Measurements from ENCODE around the gene ITGB4. TPM values are rescaled to one million over a fixed set of nuclear protein-coding genes. Genes with fewer than 3 reads are reported as not detected.
A peak's percentile ranks its signal among the peaks of the same experiment; 100 is the strongest.

The ITGB4 gene
- total and polyA plus RNA-seq, 12 donors = 4.6 to 17.0 (median 9.0) TPM

DNA sequence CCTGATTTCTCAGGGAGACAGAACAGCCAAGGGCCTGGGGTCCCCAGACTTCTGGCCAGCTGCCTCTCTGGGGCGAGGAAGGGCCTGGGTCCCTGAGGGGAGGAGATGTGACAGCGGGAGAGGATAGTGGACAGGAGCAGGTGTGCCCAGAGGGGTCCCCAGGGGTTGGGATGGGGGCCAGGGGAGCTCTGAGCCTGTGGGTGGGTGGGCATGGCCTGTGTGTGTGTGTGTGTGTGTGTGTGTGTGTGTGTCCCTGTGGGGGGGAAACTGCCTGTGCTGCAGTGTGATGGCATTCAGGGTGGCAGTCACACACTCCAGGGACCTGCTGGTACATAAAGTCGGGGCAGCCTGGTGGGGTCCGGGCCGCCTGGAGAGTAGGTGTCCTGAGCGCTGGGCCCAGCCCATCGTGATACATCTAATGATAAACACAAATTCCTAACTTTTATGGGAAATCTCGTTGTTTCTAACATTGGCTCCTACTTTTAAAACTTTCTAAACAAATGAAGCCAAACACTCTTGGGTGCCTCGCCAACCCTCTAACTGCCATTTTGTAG lies 1.4 kb downstream of the ITGB4 start:
- Histone ChIP-seq H3K4me1 (peaks cover 0 to 26% (median 10%) of the 10 kb centered on the region in 9 donors), H3K36me3 (peaks cover 0 to 13% (median 0%) of the 10 kb centered on the region in 9 donors), H3K4me3 (peak overlapping the region in 9 of 10 donors; percentile 6 to 55 (median 53)), H3K27ac (peak overlapping the region in 9 of 10 donors; percentile 20 to 79 (median 61)), H3K9me3 (no peaks in the 10 kb centered on the region), H3K27me3 (peaks cover 6 to 44% (median 24%) of the 10 kb centered on the region in 7 donors)
- TF ChIP-seq, protein P1, sequence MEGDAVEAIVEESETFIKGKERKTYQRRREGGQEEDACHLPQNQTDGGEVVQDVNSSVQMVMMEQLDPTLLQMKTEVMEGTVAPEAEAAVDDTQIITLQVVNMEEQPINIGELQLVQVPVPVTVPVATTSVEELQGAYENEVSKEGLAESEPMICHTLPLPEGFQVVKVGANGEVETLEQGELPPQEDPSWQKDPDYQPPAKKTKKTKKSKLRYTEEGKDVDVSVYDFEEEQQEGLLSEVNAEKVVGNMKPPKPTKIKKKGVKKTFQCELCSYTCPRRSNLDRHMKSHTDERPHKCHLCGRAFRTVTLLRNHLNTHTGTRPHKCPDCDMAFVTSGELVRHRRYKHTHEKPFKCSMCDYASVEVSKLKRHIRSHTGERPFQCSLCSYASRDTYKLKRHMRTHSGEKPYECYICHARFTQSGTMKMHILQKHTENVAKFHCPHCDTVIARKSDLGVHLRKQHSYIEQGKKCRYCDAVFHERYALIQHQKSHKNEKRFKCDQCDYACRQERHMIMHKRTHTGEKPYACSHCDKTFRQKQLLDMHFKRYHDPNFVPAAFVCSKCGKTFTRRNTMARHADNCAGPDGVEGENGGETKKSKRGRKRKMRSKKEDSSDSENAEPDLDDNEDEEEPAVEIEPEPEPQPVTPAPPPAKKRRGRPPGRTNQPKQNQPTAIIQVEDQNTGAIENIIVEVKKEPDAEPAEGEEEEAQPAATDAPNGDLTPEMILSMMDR (IDR thresholded peaks at IDR 0.05) = no peak
- intact Hi-C loops (cut with DNase I) = loop anchor here in 1 of 10 donors (5.0 kb wide), 1 partner anchor 35 kb away; no protein-coding TSS in a partner anchor
- ATAC-seq (no peak), DNase-seq (no peak)
- WGBS, 2 donors = 92 to 94% methylated on average over 9 of the region's 9 CpGs

DNA sequence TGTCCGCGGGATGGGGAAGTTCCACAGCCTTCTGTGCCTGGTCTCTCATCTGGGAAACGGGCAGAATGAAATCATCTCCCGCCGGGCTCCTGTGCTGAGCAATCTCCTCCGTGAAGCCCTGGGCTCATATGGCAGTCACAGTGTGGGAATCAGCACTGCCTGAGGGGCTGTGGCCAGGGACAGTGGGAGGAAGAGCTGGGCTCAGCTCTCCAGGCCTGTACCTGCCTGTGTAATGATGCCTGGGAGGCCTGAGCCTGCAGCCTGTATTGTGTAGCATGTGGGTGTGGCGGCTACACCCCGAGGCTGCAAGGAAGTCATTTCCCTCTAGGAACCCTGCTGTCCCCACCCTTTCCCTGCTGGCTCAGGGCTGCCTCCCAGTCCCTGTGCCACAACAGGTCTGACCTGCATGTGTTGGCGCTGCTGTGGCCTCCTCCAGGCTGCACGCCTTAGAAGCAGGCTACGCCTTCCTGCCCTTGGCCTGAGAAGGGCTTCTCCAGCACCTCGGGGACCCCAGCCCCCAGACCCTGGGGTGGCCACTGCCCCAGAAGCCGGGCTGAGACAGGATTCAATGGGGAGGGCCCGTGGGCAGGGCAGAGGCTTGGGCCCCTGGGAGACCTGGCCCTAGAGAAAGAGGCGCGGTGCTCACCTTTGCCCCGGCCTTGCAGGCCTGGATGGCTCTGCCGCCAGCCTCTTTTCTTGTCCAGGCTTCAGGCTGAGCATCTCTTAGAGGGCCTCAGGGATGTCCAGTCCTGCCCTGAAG lies 2.1 kb downstream of the ITGB4 start:
- Histone ChIP-seq H3K4me1 (peaks cover 0 to 26% (median 10%) of the 10 kb centered on the region in 9 donors), H3K4me3 (peak overlapping the region in 4 of 10 donors; percentile 7 to 27 (median 20)), H3K36me3 (peaks cover 0 to 18% (median 0%) of the 10 kb centered on the region in 9 donors), H3K9me3 (no peaks in the 10 kb centered on the region), H3K27ac (peak overlapping the region in 8 of 10 donors; percentile 12 to 61 (median 26)), H3K27me3 (peaks cover 6 to 40% (median 24%) of the 10 kb centered on the region in 7 donors)
- WGBS, 2 donors = 72 to 74% methylated on average over 18 of the region's 18 CpGs
- peak in 6 of 8 donors; percentile 43 to 68 (median 56) for ATAC-seq
- TF ChIP-seq, protein P1 (IDR thresholded peaks at IDR 0.05) = no peak
- DNase-seq = no peak
- intact Hi-C loops (cut with DNase I) = loop anchor here in 1 of 10 donors (5.0 kb wide), 1 partner anchor 36 kb away; no protein-coding TSS in a partner anchor

DNA sequence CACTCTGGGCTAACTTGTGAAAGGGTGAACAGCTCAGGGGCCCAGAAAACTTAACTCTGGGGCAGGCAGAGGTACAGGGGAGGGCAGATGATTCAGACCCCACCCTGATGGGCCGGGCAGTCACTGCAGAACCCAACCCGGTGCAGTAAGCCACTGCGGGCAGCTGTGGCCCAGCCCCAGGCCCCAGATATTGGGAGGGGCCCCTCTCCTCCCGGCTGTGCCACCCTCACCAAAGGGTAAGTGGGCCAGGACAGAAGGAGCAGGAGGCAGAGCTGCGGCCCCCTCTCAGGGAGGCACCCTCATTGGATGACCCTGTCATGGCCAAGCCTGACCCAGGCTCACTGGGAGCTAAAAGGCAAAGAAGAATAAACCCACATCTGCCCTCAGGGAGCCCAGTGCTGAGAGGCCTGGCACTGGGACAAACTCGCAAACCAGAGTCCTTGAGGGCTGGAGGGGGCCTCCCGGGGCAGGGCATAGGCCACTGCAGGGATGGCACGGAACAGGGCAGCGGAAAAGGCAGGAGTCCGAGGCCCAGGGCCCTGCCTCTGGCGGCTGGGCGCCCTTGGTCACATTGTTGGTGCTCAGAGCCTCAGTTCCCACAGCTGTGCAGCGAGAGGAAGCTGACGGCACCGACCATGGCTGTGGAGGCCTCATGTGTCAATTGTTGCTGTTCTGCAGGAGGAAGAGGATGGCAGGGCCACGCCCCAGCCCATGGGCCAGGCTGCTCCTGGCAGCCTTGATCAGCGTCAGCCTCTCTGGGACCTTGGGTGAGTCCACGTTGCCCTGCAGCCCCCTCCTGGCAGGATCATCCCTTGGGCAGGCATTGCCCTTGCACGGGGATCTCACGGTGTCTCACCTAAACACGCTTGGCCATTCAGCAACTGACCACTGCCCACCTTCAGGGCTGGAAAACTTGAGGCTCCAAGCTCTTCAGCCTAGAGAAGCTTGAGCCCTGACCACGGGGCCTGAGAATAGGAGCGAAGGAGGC lies 3.1 kb downstream of the ITGB4 start:
- DNase-seq (no peak), ATAC-seq (no peak)
- H3K4me3 ChIP-seq = no peak overlapping the region
- H3K36me3 ChIP-seq = peaks cover 0 to 20% (median 0%) of the 10 kb centered on the region in 9 donors
- TF ChIP-seq, protein P1 (IDR thresholded peaks at IDR 0.05) = no peak
- intact Hi-C loops (cut with DNase I) = loop anchor here in 1 of 10 donors (5.0 kb wide), 1 partner anchor 37 kb away; no protein-coding TSS in a partner anchor
- no peaks in the 10 kb centered on the region for H3K9me3 ChIP-seq
- H3K27ac ChIP-seq = peak overlapping the region in 3 of 10 donors; percentile 20 to 61 (median 39)
- H3K27me3 ChIP-seq = peaks cover 6 to 32% (median 24%) of the 10 kb centered on the region in 7 donors
- peaks cover 0 to 26% (median 10%) of the 10 kb centered on the region in 9 donors for H3K4me1 ChIP-seq
- WGBS, 2 donors = 89 to 90% methylated on average over 23 of the region's 23 CpGs
